ENCODE data around the gene SSBP2.

GRCh38 chr5:81726297-81726696, 24.6 kb downstream of the SSBP2 start:
- TF ChIP-seq CTCF (IDR thresholded peaks at IDR 0.05) = no peak
- TF ChIP-seq POLR2A (IDR thresholded peaks at IDR 0.05) = no peak
